Stimulated activated CD8-positive, alpha-beta memory T cell treated with anti-CD3 and anti-CD28 coated beads, Interleukin-7, amount 100 ng/mL, for 1 hour (primary cell): Measurements from ENCODE around the gene ADGRG1.
"Not testable (repeated sequence)": the region's sequence is repeated elsewhere in the genome, so short reads cannot be mapped to it uniquely, and the experiment has no call there.

Source experiments
- DNase-seq, 2 donors: peaks; one replicate each; pipeline ENCODE4 v3.0.0-alpha.2; 2020; ENCODE audit warnings: low read depth in 2 of 2

ADGRG1 gene

DNA sequence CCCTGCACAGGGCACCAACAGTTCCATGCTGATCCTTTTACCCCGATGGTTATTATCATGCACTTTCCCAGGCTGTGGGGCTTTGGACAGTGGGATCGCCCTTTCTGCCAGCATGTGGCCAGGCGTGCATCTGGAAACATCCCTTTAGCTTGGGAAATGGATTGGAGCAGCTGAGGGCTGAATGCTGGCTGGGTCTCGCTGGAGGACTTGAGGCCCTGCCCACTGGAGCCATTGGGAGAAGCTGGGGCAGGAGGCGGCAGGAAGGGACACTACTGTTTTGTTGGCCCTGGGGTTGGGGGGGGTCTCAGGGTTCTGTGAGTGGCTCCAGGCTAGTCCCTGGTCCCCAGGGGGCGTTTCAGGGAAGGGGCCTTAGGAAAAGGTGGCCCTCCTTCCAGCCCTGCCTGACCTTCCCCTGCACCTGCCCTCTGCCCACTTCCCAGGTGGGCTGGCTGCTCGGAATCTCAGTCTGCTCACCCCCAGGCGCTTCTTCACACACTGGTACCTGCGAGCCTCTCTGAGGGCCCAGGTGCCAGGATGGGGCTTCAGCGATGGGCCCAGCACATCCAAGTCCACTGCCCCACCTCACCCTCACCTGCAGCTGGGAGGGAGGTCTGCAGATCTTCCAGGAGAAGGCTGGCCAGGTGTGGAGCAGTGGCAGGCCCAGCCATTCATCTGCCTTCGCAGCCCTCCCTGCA lies 38.1 kb downstream of the ADGRG1 start:
- no peak for DNase-seq

DNA sequence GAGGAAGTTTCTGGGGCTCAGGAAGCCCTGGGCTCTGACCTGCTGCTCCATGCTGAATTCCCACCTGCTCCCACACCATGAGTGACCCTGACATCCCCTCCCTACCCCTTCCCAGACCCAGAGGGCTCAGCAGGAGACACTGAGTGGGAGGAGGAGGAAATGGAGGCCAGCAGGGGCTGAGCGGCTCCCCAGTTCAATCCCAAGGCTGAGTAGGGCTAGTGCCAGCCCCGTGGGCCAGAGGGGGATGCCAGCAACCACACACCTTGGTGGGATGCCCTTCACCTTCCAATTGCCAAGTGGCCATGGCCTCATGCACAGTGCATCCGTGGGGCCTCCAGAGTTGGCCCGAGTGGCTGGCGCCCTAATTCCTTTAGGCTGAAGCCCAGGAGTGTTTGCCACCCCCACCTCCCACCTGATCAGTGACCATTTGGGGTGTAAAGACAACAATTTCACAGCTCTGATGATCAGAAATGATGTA lies 38.7 kb downstream of the ADGRG1 start:
- DNase-seq = no peak

GRCh38 chr16:57667526-57668262 lies 39.3 kb downstream of the ADGRG1 start:
- peak in 1 of 2 donors; percentile 14 for DNase-seq

DNA sequence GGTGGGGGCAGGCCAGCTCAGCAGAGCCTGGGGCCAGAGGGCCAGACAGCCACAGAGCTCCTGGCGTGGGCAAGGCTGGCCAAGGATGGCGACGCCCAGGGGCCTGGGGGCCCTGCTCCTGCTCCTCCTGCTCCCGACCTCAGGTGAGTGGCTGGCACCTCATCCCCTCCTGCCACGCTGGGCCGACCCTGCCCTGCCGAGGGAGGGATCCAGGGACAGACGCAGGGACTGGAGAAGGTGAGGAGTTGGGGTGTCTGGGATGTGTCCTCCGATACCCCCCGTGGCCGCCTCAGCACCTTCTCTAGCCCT lies 39.8 kb downstream of the ADGRG1 start, which contains the start of gene ADGRG3:
Gene ADGRG3, plus strand, starts transcription at position 44 of the 309 bp plus-strand sequence. Its CDS starts 42 bp downstream, at position 86.
- no peak for DNase-seq

- DNase-seq = no peak
Observed at GRCh38 chr16:57668630-57669475, 40.4 kb downstream of the ADGRG1 start.

DNA sequence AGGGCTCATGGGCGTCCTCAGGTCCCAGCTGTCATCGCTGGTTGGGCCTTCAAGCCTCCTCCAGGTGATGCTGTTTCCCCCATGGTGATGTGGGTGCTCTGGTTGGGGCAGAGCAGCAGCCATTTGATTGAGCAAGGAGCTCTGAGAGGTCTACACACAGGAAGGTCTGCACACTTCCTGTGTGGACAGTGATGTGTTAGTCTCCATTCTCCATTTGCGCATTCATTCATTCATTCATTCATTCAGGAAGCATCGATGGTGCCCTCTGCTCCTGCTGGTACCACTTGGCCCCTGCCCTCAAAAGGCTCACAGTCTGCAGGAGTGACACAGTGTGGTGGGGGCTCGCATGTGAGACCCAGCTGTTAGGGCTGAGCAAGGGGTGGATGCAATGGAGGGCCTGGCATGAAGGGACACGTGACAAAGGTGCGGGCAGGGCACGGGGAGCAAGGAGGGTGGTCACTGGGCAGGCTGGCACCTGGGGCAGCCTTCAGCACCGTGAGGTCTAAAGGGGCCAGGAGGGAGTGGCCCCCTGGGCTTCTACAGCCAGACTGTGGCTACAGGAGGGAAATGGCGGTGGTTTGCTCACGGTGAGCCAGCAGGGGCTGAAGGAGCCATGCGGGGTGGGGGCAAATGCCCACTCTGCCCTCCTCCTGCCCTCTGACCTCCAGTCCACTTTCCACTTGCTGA lies 41.2 kb downstream of the ADGRG1 start:
- DNase-seq = no peak

DNA sequence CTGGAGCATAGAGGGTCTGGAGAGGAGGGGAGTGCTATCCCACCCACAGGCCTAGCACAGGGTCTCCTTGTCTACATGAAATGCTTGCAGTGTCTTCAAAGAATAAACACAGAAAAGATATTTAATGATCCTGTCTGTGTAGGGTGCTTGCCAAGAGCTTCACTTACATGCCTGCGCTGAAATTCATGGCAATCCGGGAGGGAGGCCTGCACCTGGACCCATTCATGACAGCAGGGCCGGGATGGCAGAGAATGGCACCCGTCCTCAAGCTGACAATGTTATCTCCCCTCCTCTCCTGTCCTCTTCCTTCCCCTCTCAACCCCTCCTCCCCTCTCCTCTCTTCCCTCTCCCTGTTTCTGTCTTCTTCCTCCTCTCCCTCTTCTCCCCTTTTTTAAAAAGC lies 41.8 kb downstream of the ADGRG1 start:
- no peak for DNase-seq

GRCh38 chr16:57671451-57671850 lies 43.0 kb downstream of the ADGRG1 start:
- not testable (repeated sequence) for DNase-seq

DNA sequence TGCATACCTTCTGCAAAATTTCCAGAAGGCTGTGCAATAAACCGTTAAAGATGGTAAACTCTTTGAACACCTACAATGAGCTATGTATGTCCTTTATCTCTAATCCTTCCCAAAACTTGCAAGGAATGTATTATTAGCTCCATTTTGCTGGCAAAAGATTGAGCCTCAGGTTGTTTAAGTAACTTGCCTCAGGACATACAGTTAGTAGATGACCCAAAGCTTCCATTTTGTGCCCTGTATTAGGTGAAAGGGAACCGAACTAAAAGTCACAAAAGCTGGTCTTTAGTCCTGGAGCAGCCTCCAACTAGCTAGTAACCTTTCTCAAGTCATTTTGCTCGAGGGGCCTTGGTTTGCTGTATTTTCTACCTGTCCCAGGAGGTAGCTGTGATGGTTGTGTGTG lies 44.0 kb downstream of the ADGRG1 start:
- no peak for DNase-seq

DNA sequence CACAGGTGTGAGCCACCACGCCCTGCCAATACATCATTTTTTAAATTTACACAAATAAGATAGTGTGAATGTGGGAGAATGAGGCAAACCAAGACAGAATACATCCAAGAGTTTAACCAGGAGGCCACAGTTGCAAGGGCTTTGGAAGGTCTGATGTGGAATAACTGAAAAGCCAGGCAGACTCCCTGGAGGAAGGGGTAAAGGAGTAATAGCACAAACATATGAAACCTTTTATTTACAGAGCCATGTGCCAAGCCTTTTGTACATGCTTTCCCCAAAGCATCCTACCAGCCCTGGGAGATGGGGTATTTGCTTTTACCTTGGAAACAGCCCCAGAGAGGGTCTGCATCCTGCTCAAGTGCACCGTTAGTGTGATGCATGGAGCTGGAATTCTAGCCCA lies 44.4 kb downstream of the ADGRG1 start:
- no peak for DNase-seq

GRCh38 chr16:57675741-57676551 lies 47.5 kb downstream of the ADGRG1 start:
- DNase-seq = no peak

DNA sequence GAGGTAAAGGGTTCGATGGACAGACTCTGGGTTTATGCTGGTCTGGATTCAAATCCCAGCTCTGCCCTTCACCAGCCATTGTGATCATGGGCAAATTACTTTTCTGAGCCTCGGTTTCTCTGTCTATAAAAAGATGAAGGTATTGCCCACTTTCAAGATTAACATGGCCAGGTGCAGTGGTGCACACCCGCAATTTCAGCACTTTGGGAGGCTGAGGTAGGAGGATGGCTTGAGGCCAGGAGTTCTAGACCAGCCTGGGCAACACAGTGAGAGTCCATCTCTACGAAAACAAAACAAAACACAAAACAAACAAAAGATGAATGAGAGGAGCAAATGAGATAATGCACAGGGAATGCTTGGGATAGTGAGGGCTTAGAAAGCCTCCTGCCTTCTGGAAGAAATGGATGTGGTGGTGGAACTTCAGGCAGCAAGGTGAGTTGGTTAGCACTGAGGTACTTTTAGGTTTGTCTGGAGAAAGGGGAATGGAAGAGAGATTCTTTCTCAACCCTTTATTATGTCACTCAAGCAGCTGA lies 48.2 kb downstream of the ADGRG1 start:
- DNase-seq = no peak

DNA sequence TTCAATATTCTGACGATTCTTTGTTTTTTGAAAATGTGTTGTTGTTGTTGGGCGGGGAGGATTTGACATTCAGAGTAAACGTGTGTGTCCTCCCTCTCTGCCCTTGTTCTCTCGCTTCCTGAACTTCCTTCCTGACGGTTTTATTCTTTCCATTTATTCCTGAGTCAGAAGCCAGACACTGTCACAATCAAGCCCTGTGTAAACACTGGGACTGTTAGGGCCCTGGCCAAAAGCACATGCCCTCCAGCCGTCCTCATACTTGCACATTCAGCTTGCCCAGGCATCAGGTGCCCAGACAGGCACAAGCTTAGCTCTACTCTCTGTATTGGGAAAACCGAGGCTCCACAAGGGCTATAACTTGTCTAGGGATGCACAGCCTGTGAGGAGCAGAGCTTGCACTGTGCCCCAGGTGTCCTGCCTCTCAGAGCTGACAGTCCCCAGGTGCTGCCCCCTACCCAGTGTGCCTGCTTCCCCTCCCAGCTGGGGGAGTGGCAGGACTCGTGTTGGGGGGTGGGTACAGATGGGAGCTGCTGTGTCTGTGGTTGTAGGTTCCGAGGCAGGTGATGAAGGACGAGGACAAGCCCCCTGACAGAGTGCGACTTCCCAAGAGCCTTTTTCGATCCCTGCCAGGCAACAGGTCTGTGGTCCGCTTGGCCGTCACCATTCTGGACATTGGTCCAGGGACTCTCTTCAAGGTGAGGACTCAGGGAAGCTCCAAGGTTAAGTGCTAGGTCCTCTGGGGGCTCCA lies 49.4 kb downstream of the ADGRG1 start:
- DNase-seq = no peak

- no peak for DNase-seq
Observed at GRCh38 chr16:57679016-57679415, 50.6 kb downstream of the ADGRG1 start.

DNA sequence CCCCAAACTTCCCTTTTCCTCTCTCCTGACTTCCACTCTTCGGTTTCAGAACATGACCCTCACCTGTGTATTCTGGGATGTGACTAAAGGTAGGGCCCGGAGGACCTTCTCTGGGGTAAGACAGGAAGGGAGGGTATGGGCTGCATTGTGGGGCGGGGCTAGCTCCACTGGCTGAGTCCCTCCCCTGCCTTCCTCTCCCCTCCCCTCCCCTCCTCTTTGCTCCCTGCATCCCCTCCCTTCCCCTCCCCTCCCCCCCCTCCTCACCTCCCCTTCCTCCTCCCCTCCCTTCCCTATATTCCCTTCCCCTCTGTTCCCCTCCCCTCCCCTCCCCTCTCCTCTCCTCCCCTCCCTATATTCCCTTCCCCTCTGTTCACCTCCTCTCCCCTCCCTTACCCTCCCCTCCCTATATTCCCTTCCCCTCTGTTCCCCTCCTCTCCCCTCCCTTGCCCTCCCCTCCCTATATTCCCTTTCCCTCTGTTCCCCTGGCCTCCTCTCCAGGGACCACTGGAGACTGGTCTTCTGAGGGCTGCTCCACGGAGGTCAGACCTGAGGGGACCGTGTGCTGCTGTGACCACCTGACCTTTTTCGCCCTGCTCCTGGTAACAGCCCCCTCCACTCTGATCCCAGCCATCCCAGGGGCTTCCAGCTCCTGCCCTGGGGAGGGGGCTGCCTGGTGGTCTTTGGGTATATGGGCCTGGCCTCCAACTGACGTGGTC lies 51.5 kb downstream of the ADGRG1 start:
- no peak for DNase-seq

- DNase-seq = no peak
Observed at GRCh38 chr16:57680842-57681375, 52.5 kb downstream of the ADGRG1 start.

GRCh38 chr16:57681950-57682728 lies 53.7 kb downstream of the ADGRG1 start:
- DNase-seq = no peak
